Fibroblast of lung (primary cell): Measurements from ENCODE around the gene FBN1.

ENCODE experiments used
- CTCF ChIP-seq, 2 donors: IDR thresholded peaks in 1 of 2; conservative IDR thresholded peaks in 1 of 2; 1 replicate in 1 of 2; 2 replicates in 1 of 2; pipeline ENCODE4 v1.5.1; 2011 to 2012; ENCODE audit warnings: low read length in 2 of 2, control low read depth in 1 of 2, inconsistent platforms in 1 of 2, low read depth in 1 of 2, mild to moderate bottlenecking in 1 of 2
- EZH2 ChIP-seq: IDR thresholded peaks from 2 replicates; pipeline ENCODE4 v1.5.1; 2012; ENCODE audit warnings: low read length, control low read depth, mild to moderate bottlenecking; ENCODE audit errors: missing control alignments

- TF ChIP-seq CTCF (conservative IDR thresholded peaks at IDR 0.05 in 1 of 2, IDR thresholded peaks at IDR 0.05 in 1 of 2; ENCODE audit: low read depth in 1 of 2, low read length in 2 of 2) (no peak), EZH2 (no peak)
These were observed 116.6 kb downstream of the FBN1 start for GRCh38 chr15:48528921-48529320.
